ENCODE results near the gene GCN1.

Gene GCN1

GRCh38 chr12:120181991-120182631 is 12.4 kb downstream of the GCN1 start:
- DNase-seq, result no peak

DNA sequence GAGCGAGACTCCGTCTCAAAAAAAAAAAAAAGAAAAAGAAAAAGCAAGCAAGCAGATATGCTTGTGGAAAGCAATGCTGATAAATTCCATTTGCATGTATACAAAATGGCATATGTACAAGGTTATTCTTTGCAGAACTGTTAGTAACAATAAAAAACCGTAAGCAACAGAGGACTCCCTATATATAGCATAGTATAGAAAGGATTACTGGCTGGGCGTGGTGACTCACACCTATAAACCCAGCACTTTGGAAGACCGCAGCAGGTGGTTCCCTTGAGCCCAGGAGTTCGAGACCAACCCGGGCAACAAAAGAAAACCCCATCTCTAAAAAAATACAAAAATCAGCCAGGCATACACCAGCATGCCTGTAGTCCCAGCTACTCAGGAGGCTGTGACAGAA is 13.5 kb downstream of the GCN1 start:
- no peak for DNase-seq

- DNase-seq, result no peak
Observed at GRCh38 chr12:120175537-120175936, 19.0 kb downstream of the GCN1 start.

GRCh38 chr12:120175062-120175461 is 19.5 kb downstream of the GCN1 start:
- DNase-seq, result no peak

- DNase-seq, result no peak
Observed at GRCh38 chr12:120172053-120172452, 22.5 kb downstream of the GCN1 start.

- DNase-seq, result no peak
Observed at GRCh38 chr12:120170631-120171030, 23.9 kb downstream of the GCN1 start.

- no peak for DNase-seq
Observed at GRCh38 chr12:120169946-120170345, 24.6 kb downstream of the GCN1 start.

GRCh38 chr12:120168337-120168736 is 26.2 kb downstream of the GCN1 start:
- no peak for DNase-seq

DNA sequence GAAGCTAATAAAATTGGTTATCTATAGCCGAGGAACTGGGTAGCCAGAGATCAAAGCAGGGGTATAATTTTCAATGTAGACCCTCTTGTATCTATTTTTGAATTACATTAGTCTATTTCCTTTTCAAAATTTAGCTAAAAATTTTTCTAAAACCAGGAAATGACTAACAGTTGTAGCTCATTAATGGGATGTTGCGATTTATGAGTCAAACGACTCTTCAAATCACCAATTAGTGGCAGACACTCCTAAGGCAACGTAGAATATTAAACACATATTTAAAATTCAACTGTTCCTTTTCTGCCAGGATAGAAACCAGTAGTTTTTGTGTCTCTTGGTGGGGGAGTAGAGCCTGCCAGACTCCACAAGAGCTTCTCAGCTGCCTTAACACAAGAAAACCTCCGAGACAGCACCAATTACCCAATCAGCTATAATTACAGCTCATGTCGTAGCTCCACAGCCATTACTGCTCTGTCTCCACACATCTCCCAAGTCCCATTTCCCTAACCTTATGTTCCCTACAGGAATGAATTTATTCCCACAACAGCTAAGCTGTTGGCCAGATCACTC is 26.9 kb downstream of the GCN1 start:
- no peak for DNase-seq

DNA sequence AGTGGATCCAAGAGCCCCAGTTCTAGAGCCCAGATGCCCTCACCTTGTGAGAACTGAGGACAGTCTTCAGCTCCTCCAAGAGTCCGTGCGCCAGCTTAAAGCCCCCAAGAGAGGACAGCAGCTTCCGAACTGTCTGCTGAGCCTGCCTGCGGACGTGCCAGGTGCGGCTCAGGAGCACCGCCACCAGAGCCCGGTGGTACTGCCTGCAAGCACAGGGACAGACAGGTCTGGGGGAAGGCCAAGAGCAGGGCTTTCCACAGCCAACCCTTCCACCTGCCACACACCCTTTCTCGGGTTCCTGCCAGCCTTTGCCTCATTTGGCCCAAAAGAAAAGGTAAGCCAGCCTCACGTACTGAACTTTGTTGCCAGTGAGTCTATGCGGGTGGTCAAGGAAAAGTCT is 30.2 kb downstream of the GCN1 start:
- no peak for DNase-seq

DNA sequence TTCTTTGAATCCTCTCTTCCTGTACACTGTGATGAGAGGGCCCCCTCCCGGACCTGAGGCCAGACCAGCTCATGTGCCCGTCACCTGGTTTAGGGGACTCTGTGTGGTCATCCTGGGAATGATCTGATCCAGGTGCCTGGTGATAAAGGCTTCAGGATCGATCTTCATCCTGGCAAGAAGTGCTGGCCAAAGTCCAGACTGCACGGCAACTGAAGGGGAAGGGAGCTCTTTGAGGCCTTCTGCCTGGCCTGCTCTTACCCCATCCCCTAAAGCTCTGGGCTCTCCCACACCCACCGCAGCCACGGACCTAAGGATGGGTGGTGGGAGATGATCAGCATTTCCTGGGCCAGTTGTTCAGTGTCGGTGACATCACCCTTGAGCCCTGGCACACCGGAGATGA is 31.8 kb downstream of the GCN1 start:
- no peak for DNase-seq

- DNase-seq, result no peak
Observed at GRCh38 chr12:120161852-120162251, 32.7 kb downstream of the GCN1 start.

DNA sequence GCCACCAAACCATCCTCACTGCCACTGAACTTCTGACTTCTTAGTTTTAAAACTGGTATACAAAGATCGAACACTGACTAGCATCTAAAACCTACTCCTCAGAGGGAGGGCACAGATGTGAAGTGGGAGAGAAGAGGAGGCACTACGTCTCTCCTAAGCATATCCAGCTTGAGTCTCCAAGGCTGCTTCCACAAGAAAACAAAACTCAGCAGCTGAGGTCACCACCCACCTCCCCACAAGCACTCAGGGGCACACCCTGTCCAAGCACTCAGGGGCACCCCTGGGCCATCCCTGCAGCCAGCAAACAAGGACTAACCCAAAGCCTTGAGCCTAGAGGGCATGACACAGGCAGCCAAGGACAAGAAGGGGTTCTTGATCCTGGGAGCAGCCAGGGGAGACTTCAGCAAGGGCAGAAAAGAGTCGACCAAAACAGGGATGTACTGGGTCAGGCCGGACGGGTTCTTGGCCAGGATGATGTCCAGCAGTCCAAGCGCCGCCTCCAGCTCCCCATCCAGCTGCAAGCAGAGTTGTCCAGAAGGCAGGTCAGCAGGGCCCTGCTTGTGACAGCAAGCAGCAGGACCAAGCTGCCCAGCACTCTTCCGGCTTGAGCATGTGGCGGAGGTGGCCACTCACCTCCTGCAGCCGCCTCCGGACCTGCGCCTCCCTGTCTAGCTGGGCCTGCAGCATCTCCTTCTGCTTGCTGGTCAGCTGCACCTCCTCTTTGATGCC is 34.8 kb downstream of the GCN1 start:
- DNase-seq, result no peak

DNA sequence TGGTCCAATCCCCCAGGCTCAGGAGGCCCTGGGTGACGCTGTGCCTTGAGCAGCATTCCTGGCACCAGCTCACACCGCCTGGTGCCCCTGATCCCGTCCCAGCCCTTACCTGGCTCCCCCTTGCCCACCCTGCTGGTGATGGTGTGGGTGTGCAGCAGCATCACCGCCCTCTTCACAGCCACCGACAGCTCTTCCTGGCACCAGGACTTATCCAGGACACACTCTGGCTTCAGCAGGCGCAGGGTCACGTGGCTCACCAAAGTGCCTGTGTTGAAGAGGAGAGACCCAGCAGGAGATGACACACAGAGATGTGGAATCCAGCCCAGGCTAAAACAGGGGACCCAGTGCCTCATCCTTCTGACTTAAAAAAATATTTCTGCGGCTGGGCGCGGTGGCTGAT is 36.2 kb downstream of the GCN1 start:
- DNase-seq, result no peak

- DNase-seq, result no peak
Observed at GRCh38 chr12:120157678-120158077, 36.8 kb downstream of the GCN1 start.

DNA sequence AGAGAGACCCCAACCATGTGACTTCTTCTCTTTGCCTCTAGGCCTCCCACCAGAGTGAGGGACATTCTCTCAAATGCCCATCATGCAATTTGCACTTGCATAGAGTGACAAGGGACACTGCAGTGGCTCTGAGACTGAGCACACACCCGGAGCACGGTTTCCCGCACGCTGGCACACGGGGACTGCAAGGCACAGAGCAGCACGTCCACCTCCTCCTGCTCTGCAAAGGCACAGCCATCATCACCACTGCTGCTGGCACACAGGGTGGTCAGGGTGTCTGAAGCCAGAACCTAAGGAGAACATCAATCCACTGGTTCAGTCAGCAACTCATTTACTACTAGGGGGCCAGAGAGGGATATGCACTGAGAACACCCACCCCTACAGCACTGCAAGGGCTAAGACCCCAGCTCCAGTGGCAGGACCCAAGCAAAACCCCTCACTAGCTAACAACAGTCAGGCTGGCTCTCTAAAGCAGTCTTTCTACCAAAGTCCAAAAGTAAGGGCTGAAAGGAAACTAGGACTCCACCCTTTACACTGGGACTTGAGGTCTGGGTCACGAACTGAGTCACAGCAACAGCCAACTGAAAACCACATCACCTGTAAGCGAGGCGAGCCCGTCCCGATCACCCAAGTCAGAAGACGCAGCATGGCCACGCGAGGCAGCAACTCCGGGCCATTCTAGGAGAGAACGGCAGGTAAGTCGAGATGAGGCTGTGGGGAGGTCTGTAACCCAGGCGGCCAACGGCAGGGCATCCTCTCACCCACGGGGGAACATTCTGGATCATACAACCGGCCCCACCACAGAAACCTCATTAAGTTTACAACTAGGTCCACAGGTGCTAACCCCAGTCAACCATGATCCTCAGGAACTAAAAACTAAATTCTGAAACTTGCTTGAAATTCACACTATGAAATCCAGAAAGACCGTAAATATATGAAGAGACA is 37.9 kb downstream of the GCN1 start:
- no peak for DNase-seq

DNA sequence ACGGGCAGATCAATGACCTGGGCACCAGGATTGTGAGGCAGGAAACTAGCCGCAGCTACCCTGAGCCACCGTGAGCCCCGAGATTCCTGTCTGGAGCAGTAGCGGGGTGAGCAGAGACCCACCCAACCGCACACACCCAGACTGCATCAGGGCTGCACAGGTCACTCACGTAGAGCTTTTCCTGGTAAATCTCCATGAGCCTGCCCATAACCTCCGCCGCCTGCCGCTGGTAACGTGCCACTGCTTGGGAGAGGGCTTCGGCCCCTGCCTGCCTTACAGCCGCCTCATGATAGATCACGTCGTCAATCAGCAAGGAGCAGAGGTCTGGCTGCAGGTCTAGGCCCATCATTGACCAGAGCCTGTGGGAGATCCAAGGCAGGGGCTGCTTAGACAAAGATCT is 39.4 kb downstream of the GCN1 start:
- DNase-seq, result no peak

- DNase-seq, result no peak
Observed at GRCh38 chr12:120150919-120151525, 43.5 kb downstream of the GCN1 start.

- DNase-seq, result no peak
Observed at GRCh38 chr12:120148011-120148410, 46.5 kb downstream of the GCN1 start.

GRCh38 chr12:120145164-120145563 is 49.4 kb downstream of the GCN1 start:
- DNase-seq, result no peak

DNA sequence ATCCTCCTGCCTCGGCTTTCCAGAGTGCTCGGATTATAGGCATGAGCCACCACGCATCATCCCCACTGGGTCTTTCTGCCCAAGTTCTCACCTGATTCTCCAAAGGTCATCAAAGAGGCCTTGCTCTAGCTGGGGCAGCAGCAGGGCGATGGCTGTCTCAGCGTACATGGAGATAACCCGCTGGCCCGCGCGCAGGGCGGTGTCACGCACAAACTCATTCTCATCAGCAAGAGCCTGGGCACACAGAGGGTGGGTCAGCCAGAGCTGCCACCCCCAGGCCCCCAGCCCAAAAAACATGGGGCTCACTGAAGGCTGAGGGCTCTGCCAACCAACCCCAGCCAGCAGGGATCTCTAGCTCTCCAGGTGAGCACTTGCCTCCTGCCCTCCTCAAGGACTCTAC is 50.3 kb downstream of the GCN1 start:
- no peak for DNase-seq

DNA sequence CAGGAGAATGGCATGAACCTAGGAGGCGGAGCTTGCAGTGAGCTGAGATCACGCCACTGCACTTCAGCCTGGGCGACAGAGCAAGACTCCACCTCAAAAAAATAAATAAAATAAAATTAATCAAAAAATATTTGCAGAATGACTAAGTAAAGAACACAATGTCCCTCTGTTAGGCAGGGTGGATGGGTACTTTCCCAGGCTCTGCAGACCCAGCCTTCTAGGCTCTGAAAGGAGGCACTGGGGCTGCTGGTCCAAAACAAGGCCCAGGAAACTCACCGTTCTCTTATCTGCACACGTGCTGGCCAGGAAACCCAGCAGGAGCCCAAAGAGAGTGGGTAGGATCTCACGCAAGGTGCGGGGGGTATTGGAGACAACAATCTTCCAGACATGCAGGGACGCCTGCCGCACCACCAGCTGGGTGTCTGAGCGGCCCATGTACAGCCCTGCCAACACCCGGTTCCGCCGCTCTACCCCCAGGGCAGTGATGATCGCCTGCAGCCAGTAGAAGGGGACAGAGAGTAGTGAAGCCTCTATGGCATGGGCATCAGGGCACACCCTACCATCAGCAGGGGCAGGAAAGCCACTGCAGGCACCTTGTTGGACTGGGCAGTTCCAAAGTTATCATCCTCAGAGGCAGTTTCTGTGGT is 52.2 kb downstream of the GCN1 start:
- DNase-seq, result no peak

All from NCI-H1417 treated with DMSO at 0.1 percent for 48 hours (cell line).